ENCODE data around the gene SPRR1A.

SPRR1A gene

GRCh38 chr1:152986578-152986977 is 2.7 kb downstream of the SPRR1A start:
- DNase-seq (ENCODE audit: insufficient read length, low spot score) (no peak), FAIRE-seq (no peak)
- no peak for TF ChIP-seq CTCF (IDR thresholded peaks at IDR 0.05; ENCODE audit: insufficient read depth, missing control alignments)

DNA sequence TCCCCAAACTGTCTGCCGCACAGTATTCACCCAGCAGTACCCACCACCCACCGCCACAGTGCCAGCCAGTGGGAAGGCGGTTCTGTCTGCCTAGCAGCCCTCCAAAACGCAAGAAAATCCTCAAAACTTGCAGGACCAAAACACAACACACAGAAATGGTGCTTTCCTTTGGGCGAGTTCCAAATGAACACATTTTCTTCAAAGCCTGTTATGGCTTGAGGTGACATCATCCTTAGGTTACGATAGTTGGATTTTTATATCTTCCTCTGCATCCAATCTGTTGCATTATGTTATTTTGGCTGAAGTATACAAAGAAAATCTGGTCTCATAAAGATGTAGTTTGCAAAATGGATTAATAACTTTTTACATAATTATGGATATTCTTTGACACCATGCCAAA is 9.3 kb downstream of the SPRR1A start:
- TF ChIP-seq CTCF (IDR thresholded peaks at IDR 0.05; ENCODE audit: insufficient read depth, missing control alignments) = no peak
- no peak for DNase-seq (ENCODE audit: insufficient read length, low spot score)
- FAIRE-seq = no peak

- TF ChIP-seq CTCF (IDR thresholded peaks at IDR 0.05; ENCODE audit: insufficient read depth, missing control alignments) = no peak
- DNase-seq (ENCODE audit: insufficient read length, low spot score) = no peak
- no peak for FAIRE-seq
Observed at GRCh38 chr1:152995842-152996241, 12.0 kb downstream of the SPRR1A start.

- FAIRE-seq (no peak), DNase-seq (ENCODE audit: insufficient read length, low spot score) (no peak)
- no peak for TF ChIP-seq CTCF (IDR thresholded peaks at IDR 0.05; ENCODE audit: insufficient read depth, missing control alignments)
Observed at GRCh38 chr1:152996633-152997400, 12.9 kb downstream of the SPRR1A start.

DNA sequence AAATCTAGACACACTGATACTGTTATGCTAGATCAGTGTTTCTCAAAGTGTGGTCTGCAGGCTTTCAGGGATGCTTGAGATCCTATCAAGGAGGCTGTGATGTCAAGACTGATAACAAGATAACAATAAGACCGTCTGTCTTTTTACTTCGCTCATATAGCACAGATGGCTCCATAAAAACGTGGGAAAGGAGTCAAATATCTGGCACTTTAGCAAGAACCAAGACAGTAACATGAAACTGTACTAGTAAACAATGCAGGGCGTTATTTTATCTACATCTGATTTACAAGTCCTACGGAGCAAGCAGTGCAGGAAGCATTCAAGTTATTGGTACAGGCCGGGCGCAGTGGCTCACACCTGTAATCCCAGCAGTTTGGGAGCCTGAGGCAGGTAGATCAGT is 14.0 kb downstream of the SPRR1A start:
- DNase-seq (ENCODE audit: insufficient read length, low spot score) (no peak), FAIRE-seq (no peak)
- no peak for TF ChIP-seq CTCF (IDR thresholded peaks at IDR 0.05; ENCODE audit: insufficient read depth, missing control alignments)

- FAIRE-seq = no peak
Observed at GRCh38 chr1:152998476-152998875, 14.6 kb downstream of the SPRR1A start.

More at GRCh38 chr1:152998476-152998875, 14.6 kb downstream of the SPRR1A start:
- no peak for DNase-seq (ENCODE audit: insufficient read length, low spot score)
- TF ChIP-seq CTCF (IDR thresholded peaks at IDR 0.05; ENCODE audit: insufficient read depth, missing control alignments) = no peak

Data from D721Med (cell line).